Ishikawa (cell line): ENCODE measurements around the gene PNLIPRP2.

Experiments used
- CEBPB ChIP-seq: IDR thresholded peaks from 2 replicates; pipeline ENCODE4 v1.6.1; 2012
- EP300 ChIP-seq: IDR thresholded peaks from 2 replicates; pipeline ENCODE4 v1.6.1; 2012; ENCODE audit warnings: borderline replicate concordance
- RAD21 ChIP-seq: IDR thresholded peaks from 2 replicates; pipeline ENCODE4 v1.6.1; 2012; ENCODE audit warnings: low read depth
- TEAD4 ChIP-seq: IDR thresholded peaks from 2 replicates; pipeline ENCODE4 v1.6.1; 2012
- TF ChIP-seq, protein P1 (sequence below): IDR thresholded peaks from 2 replicates; pipeline ENCODE4 v1.6.1; 2012; ENCODE audit warnings: low read depth, mild to moderate bottlenecking
- TF ChIP-seq, protein P2 (sequence below): IDR thresholded peaks from 2 replicates; pipeline ENCODE4 v1.6.1; 2012

DNA sequence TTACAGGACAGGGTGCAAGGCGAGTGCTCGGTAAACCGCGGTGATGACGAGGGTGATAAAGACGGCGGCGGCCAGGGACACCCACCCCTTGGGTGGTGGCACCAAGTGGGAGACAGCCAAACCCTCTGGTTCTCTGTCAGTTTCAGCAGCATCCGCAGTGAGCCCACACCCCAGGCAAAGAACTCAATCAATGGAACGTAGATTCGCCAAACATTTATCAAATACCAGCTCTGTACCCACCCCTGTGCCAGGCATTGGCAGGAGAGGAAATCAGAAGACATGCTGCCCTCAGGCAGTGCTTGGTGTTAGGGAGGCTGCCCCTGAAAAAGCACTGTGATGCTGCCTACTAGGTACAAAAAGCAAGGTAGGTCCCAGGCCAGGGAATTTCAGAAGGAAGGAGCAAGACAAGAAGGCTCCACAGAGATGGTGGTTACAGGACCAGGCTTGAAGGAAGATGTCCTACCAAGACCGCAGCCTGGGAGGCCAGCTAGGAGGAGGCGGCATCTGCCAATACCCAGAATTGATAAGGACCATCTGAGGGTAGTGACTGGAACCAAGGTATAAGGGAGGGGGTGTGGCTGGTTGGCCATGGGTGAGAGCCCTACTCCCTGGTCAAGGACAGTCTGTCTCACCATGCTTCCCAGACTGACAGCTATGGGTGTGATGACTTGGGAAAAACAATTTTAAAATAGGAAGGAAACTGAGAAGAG, 10.2 kb upstream of the PNLIPRP2 start:
- no peak for TF ChIP-seq EP300
- TF ChIP-seq TEAD4: no peak
- TF ChIP-seq, protein P1, sequence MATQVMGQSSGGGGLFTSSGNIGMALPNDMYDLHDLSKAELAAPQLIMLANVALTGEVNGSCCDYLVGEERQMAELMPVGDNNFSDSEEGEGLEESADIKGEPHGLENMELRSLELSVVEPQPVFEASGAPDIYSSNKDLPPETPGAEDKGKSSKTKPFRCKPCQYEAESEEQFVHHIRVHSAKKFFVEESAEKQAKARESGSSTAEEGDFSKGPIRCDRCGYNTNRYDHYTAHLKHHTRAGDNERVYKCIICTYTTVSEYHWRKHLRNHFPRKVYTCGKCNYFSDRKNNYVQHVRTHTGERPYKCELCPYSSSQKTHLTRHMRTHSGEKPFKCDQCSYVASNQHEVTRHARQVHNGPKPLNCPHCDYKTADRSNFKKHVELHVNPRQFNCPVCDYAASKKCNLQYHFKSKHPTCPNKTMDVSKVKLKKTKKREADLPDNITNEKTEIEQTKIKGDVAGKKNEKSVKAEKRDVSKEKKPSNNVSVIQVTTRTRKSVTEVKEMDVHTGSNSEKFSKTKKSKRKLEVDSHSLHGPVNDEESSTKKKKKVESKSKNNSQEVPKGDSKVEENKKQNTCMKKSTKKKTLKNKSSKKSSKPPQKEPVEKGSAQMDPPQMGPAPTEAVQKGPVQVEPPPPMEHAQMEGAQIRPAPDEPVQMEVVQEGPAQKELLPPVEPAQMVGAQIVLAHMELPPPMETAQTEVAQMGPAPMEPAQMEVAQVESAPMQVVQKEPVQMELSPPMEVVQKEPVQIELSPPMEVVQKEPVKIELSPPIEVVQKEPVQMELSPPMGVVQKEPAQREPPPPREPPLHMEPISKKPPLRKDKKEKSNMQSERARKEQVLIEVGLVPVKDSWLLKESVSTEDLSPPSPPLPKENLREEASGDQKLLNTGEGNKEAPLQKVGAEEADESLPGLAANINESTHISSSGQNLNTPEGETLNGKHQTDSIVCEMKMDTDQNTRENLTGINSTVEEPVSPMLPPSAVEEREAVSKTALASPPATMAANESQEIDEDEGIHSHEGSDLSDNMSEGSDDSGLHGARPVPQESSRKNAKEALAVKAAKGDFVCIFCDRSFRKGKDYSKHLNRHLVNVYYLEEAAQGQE: no peak
- no peak for TF ChIP-seq CEBPB
- TF ChIP-seq, protein P2, sequence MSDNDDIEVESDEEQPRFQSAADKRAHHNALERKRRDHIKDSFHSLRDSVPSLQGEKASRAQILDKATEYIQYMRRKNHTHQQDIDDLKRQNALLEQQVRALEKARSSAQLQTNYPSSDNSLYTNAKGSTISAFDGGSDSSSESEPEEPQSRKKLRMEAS: no peak
- no peak for TF ChIP-seq RAD21
